HTERT RPE-1 (cell line): ENCODE measurements around the gene F8.

Experiments used
- in situ Hi-C: fragments of 300-500 bp; cut with MboI; formaldehyde crosslinking; loops from 4 replicates; pipeline ENCODE4 v1.14.3; 2020; ENCODE audit warnings: low sequenced_read_pairs

The F8 gene

GRCh38 chrX:155022585-155022984, at the start of gene F8:
Gene F8, minus strand, starts transcription at chrX:155022723. Its CDS starts 171 bp downstream, at chrX:155022552.
- in situ Hi-C loops, result no loop called here

- in situ Hi-C loops, result no loop called here
These were observed 49.3 kb upstream of the F8 start for GRCh38 chrX:155071694-155072280.

- in situ Hi-C loops, result no loop called here
These were observed 48.6 kb upstream of the F8 start, which contains the start of the genes BRCC3, CMC4 and MTCP1 for GRCh38 chrX:155070975-155071693. Gene BRCC3, plus strand, starts transcription at chrX:155071508. Its CDS starts 20 bp downstream, at chrX:155071528. Gene CMC4, minus strand, starts transcription at chrX:155071136. Its CDS starts 7,113 bp downstream, at chrX:155064023. Gene MTCP1, minus strand, starts transcription at chrX:155071136. Its CDS starts 5,126 bp downstream, at chrX:155066010.

- in situ Hi-C loops, result no loop called here
These were observed 48.1 kb upstream of the F8 start for GRCh38 chrX:155070663-155070974.

GRCh38 chrX:155070038-155070437, 47.5 kb upstream of the F8 start:
- in situ Hi-C loops, result no loop called here

GRCh38 chrX:155069414-155069813, 46.9 kb upstream of the F8 start:
- in situ Hi-C loops, result no loop called here

- in situ Hi-C loops, result no loop called here
These were observed 45.6 kb upstream of the F8 start for GRCh38 chrX:155068165-155068564.

- in situ Hi-C loops, result no loop called here
These were observed 42.7 kb upstream of the F8 start for GRCh38 chrX:155065035-155065734.

GRCh38 chrX:155061760-155062159, 39.2 kb upstream of the F8 start:
- in situ Hi-C loops, result no loop called here

GRCh38 chrX:155056877-155057792, 34.6 kb upstream of the F8 start:
- in situ Hi-C loops, result no loop called here

GRCh38 chrX:155056471-155056870, 33.9 kb upstream of the F8 start:
- in situ Hi-C loops, result no loop called here

- in situ Hi-C loops, result no loop called here
These were observed 33.0 kb upstream of the F8 start for GRCh38 chrX:155055494-155055893.

- in situ Hi-C loops, result no loop called here
These were observed 31.7 kb upstream of the F8 start for GRCh38 chrX:155054255-155054654.

- in situ Hi-C loops, result no loop called here
These were observed 31.1 kb upstream of the F8 start for GRCh38 chrX:155053656-155054055.

- in situ Hi-C loops, result no loop called here
These were observed 30.4 kb upstream of the F8 start for GRCh38 chrX:155052738-155053498.

GRCh38 chrX:155048977-155049619, 26.6 kb upstream of the F8 start:
- in situ Hi-C loops, result no loop called here

GRCh38 chrX:155046811-155047528, 24.4 kb upstream of the F8 start:
- in situ Hi-C loops, result no loop called here

GRCh38 chrX:155046129-155046810, 23.7 kb upstream of the F8 start:
- in situ Hi-C loops, result no loop called here
